Body of pancreas (tissue), 4 donors: ENCODE measurements around the gene ST6GAL1.
"Not testable (repeated sequence)": the region's sequence is repeated elsewhere in the genome, so short reads cannot be mapped to it uniquely, and the experiment has no call there.

ENCODE experiments used
- CTCF ChIP-seq, 7 experiments: fragments of 450-650 bp in 4 of 7; fragments of 200-600 bp in 3 of 7; sonication (generic) in 3 of 7; IDR thresholded peaks; one replicate each; pipeline ENCODE4 v1.5.1; 2016 to 2019; ENCODE audit warnings: antibody characterized with exemption in 7 of 7
- POLR2A ChIP-seq, 3 donors: fragments of 450-650 bp; IDR thresholded peaks; one replicate each; pipeline ENCODE4 v1.6.1; 2016; ENCODE audit warnings: antibody characterized with exemption in 3 of 3, mild to moderate bottlenecking in 2 of 3

DNA sequence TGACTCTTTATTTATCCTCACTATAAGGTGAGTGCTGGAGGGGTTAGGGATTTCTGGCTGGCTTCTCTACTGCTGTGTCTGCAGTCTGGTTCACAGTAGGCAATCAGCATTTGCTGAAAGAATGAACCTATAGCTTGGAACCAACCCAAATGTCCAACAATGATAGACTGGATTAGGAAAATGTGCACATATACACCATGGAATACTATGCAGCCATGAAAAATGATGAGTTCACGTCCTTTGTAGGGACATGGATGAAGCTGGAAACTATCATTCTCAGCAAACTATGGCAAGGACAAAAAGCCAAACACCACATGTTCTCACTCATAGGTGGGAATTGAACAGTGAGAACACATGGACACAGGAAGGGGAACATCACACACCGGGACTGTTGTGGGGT is 93.0 kb downstream of the ST6GAL1 start:
- not testable (repeated sequence) for TF ChIP-seq CTCF, POLR2A (IDR thresholded peaks at IDR 0.05)
